Smooth muscle cell (in vitro differentiated cells): ENCODE data around the gene SH3RF3. TPM values are rescaled to one million over a fixed set of nuclear protein-coding genes. Genes with fewer than 3 reads are reported as not detected.

Experiments
- DNase-seq: peaks from one replicate; lab custom pipeline; 2025; ENCODE audit not compliant: unreplicated experiment; lab: John Stamatoyannopoulos, UW
- H2AFZ ChIP-seq: fragments of 200-600 bp; sonication (generic); 2 replicates; pipeline ENCODE4 v1.6.0; 2016; ENCODE audit warnings: antibody characterized with exemption, low read depth, mild to moderate bottlenecking
- H3F3A ChIP-seq: fragments of 200-600 bp; sonication (generic); 2 replicates; pipeline ENCODE4 v1.6.0; 2017; ENCODE audit warnings: antibody characterized with exemption, low read depth
- H3K27ac ChIP-seq: fragments of 200-600 bp; sonication (generic); 2 replicates; pipeline ENCODE4 v1.5.1; 2016; ENCODE audit warnings: low read depth, mild to moderate bottlenecking
- H3K27me3 ChIP-seq: fragments of 200-600 bp; sonication (generic); 2 replicates; pipeline ENCODE4 v1.6.1; 2016; ENCODE audit warnings: low read depth, mild to moderate bottlenecking
- H3K36me3 ChIP-seq: fragments of 200-600 bp; sonication (generic); 2 replicates; pipeline ENCODE4 v1.5.1; 2016; ENCODE audit warnings: low read depth
- H3K4me1 ChIP-seq: fragments of 200-600 bp; sonication (generic); 2 replicates; pipeline ENCODE4 v1.5.1; 2016; ENCODE audit warnings: low read depth
- H3K4me2 ChIP-seq: fragments of 200-600 bp; sonication (generic); 2 replicates; pipeline ENCODE4 v1.6.0; 2016; ENCODE audit warnings: mild to moderate bottlenecking
- H3K4me3 ChIP-seq: fragments of 200-600 bp; sonication (generic); 2 replicates; pipeline ENCODE4 v1.5.1; 2016; ENCODE audit warnings: mild to moderate bottlenecking
- H3K79me2 ChIP-seq: fragments of 200-600 bp; sonication (generic); 2 replicates; pipeline ENCODE4 v1.6.0; 2016; ENCODE audit warnings: low read depth, mild to moderate bottlenecking
- H3K9ac ChIP-seq: fragments of 200-600 bp; sonication (generic); 2 replicates; pipeline ENCODE4 v1.6.0; 2016; ENCODE audit warnings: low read depth
- H3K9me3 ChIP-seq: fragments of 200-600 bp; sonication (generic); replicated peaks from 2 replicates; pipeline ENCODE4 v1.5.1; 2016; ENCODE audit warnings: low read depth
- H4K20me1 ChIP-seq: fragments of 200-600 bp; sonication (generic); 2 replicates; pipeline ENCODE4 v1.6.0; 2016; ENCODE audit warnings: low read depth
- CTCF ChIP-seq: fragments of 200-600 bp; sonication (generic); IDR thresholded peaks from 2 replicates; pipeline ENCODE4 v1.5.1; 2017; ENCODE audit warnings: borderline replicate concordance, mild to moderate bottlenecking, antibody characterized with exemption; ENCODE audit not compliant: insufficient read depth, poor library complexity, severe bottlenecking
- WGBS: methylation state at CpG from one replicate; pipeline ENCODE4 v1.1.7; 2016; ENCODE audit warnings: low lambda C conversion rate; 5-methylcytosine and 5-hydroxymethylcytosine counted together
- polyA plus RNA-seq: library from polyadenylated mRNA; unstranded; fragments of >200 nt; fragmentation: Nextera tagmentation; extraction: Ambion mirVana; gene quantifications from 2 replicates; pipeline ENCODE4 v1.2.1, GENCODE V29; 2016
- total RNA-seq: library from RNA; depleted of rRNA; stranded (reverse); fragments of >200 nt; gene quantifications from 2 replicates; pipeline ENCODE4 v1.2.3, GENCODE V29; 2014

The SH3RF3 gene
- total and polyA plus RNA-seq, 2 experiments from 2014 or later: 6.6 to 11.8 TPM

- no peaks in the 10 kb centered on the region for H3K4me1 ChIP-seq
- no peaks in the 10 kb centered on the region for H3K9me3 ChIP-seq
- H3F3A ChIP-seq: no peaks in the 10 kb centered on the region
- H4K20me1 ChIP-seq: peaks cover 87% of the 10 kb centered on the region
- no peak for DNase-seq
- H3K36me3 ChIP-seq: no peaks in the 10 kb centered on the region
- H3K27me3 ChIP-seq: no peaks in the 10 kb centered on the region
- peaks cover 83% of the 10 kb centered on the region for H3K79me2 ChIP-seq
- H3K27ac ChIP-seq: no peak overlapping the region
- H3K4me2 ChIP-seq: no peak overlapping the region
- no peak overlapping the region for H2AFZ ChIP-seq
- no peak overlapping the region for H3K4me3 ChIP-seq
- H3K9ac ChIP-seq: no peak overlapping the region
- 91% methylated on average over 5 of the region's 5 CpGs for WGBS
- no peak for TF ChIP-seq CTCF
Observed at GRCh38 chr2:109144271-109144670, 15.3 kb downstream of the SH3RF3 start.

GRCh38 chr2:109144721-109145120 is 15.7 kb downstream of the SH3RF3 start:
- no peak overlapping the region for H3K4me2 ChIP-seq
- no peak for TF ChIP-seq CTCF
- no peaks in the 10 kb centered on the region for H3K36me3 ChIP-seq
- H3K79me2 ChIP-seq: peaks cover 83% of the 10 kb centered on the region
- no peaks in the 10 kb centered on the region for H3F3A ChIP-seq
- no peak overlapping the region for H3K4me3 ChIP-seq
- WGBS: 94% methylated on average over 15 of the region's 15 CpGs
- no peak overlapping the region for H3K27ac ChIP-seq
- no peaks in the 10 kb centered on the region for H3K9me3 ChIP-seq
- H4K20me1 ChIP-seq: peaks cover 87% of the 10 kb centered on the region
- H3K9ac ChIP-seq: no peak overlapping the region
- no peak for DNase-seq
- H3K27me3 ChIP-seq: no peaks in the 10 kb centered on the region
- H2AFZ ChIP-seq: no peak overlapping the region
- no peaks in the 10 kb centered on the region for H3K4me1 ChIP-seq

GRCh38 chr2:109145286-109145685 is 16.3 kb downstream of the SH3RF3 start:
- Histone ChIP-seq H3K27ac (no peak overlapping the region), H3K9ac (no peak overlapping the region), H3K36me3 (no peaks in the 10 kb centered on the region), H3K4me3 (no peak overlapping the region), H3K27me3 (no peaks in the 10 kb centered on the region), H3K4me1 (no peaks in the 10 kb centered on the region), H3K9me3 (no peaks in the 10 kb centered on the region), H3K4me2 (no peak overlapping the region), H3K79me2 (peaks cover 79% of the 10 kb centered on the region), H2AFZ (no peak overlapping the region), H3F3A (no peaks in the 10 kb centered on the region), H4K20me1 (peaks cover 87% of the 10 kb centered on the region)
- WGBS: 94% methylated on average over 12 of the region's 12 CpGs
- no peak for DNase-seq
- TF ChIP-seq CTCF: no peak

- DNase-seq: no peak
- H4K20me1 ChIP-seq: peaks cover 87% of the 10 kb centered on the region
- no peaks in the 10 kb centered on the region for H3K9me3 ChIP-seq
- H3K4me1 ChIP-seq: no peaks in the 10 kb centered on the region
- no peak for TF ChIP-seq CTCF
- 88% methylated on average over 7 of the region's 7 CpGs for WGBS
- no peaks in the 10 kb centered on the region for H3K27me3 ChIP-seq
- peaks cover 81% of the 10 kb centered on the region for H3K79me2 ChIP-seq
- H3K9ac ChIP-seq: no peak overlapping the region
- H3K4me3 ChIP-seq: no peak overlapping the region
- H2AFZ ChIP-seq: no peak overlapping the region
- no peak overlapping the region for H3K4me2 ChIP-seq
- H3K27ac ChIP-seq: no peak overlapping the region
- no peaks in the 10 kb centered on the region for H3K36me3 ChIP-seq
- no peaks in the 10 kb centered on the region for H3F3A ChIP-seq
Observed at GRCh38 chr2:109147405-109147804, 18.4 kb downstream of the SH3RF3 start.
